Colonic mucosa (tissue), 4 donors: Measurements from ENCODE around the gene LRRFIP2. TPM values are rescaled to one million over a fixed set of nuclear protein-coding genes. Genes with fewer than 3 reads are reported as not detected.

ENCODE experiments used
- DNase-seq: peaks from one replicate; pipeline ENCODE4 v3.0.0-alpha.2; 2020
- H3K27ac ChIP-seq: fragments of 200-600 bp; one replicate; pipeline ENCODE4 v1.8.0; 2021
- H3K27me3 ChIP-seq: fragments of 200-600 bp; one replicate; pipeline ENCODE4 v1.8.0; 2021
- H3K36me3 ChIP-seq: fragments of 200-600 bp; one replicate; pipeline ENCODE4 v1.8.0; 2021
- H3K4me1 ChIP-seq: fragments of 200-600 bp; one replicate; pipeline ENCODE4 v1.8.0; 2021; ENCODE audit warnings: mild to moderate bottlenecking
- H3K4me3 ChIP-seq: fragments of 200-600 bp; one replicate; pipeline ENCODE4 v1.8.0; 2021
- H3K9ac ChIP-seq, 2 donors: one replicate each; pipeline ENCODE4 v1.7.0; 2013; ENCODE audit warnings: control low read depth in 2 of 2, low read depth in 2 of 2, low read length in 2 of 2
- H3K9me3 ChIP-seq: fragments of 200-600 bp; one replicate; pipeline ENCODE4 v1.8.0; 2021
- CTCF ChIP-seq: fragments of 200-600 bp; IDR thresholded peaks from one replicate; pipeline ENCODE4 v1.8.0; 2022; ENCODE audit warnings: antibody characterized with exemption, mild to moderate bottlenecking
- intact Hi-C: fragments of 100-400 bp; cut with DNase I; formaldehyde crosslinking; loops from one replicate; pipeline ENCODE4 v1.14.1; 2022
- total RNA-seq, 2 donors: library from RNA; stranded (reverse); fragmentation: NEBNext Ultra II Directional in 1 of 2; extraction: Animal tissue kit (Norgen Biotek cat#: 25700) in 1 of 2; gene quantifications; one replicate each; pipeline ENCODE4 v1.2.1, GENCODE V29; 2021
- donor health status: healthy.
- donor health status: DM: no; HTN: no; CAD: no.
- donor health status: DM: no; HTN: no; CAD: no.

The LRRFIP2 gene
- total RNA-seq, 2 donors from 2014 or later, result 87.0 to 120 TPM

GRCh38 chr3:37029516-37030163, 144.7 kb downstream of the LRRFIP2 start:
- no peak for DNase-seq
- Histone ChIP-seq H3K9me3 (no peaks in the 10 kb centered on the region), H3K4me3 (no peak overlapping the region), H3K36me3 (peaks cover 4% of the 10 kb centered on the region), H3K27me3 (no peaks in the 10 kb centered on the region), H3K27ac (no peak overlapping the region), H3K9ac (no peak overlapping the region), H3K4me1 (no peaks in the 10 kb centered on the region)
- TF ChIP-seq CTCF, result no peak
- intact Hi-C loops, result no loop called here

- Histone ChIP-seq H3K4me3 (no peak overlapping the region), H3K9me3 (no peaks in the 10 kb centered on the region), H3K9ac (no peak overlapping the region), H3K36me3 (peaks cover 4% of the 10 kb centered on the region), H3K27ac (no peak overlapping the region), H3K4me1 (no peaks in the 10 kb centered on the region), H3K27me3 (no peaks in the 10 kb centered on the region)
- intact Hi-C loops, result no loop called here
- no peak for TF ChIP-seq CTCF
- no peak for DNase-seq
These were observed 145.3 kb downstream of the LRRFIP2 start for GRCh38 chr3:37029111-37029510.

GRCh38 chr3:37028329-37028728, 146.1 kb downstream of the LRRFIP2 start:
- TF ChIP-seq CTCF, result no peak
- Histone ChIP-seq H3K4me1 (no peaks in the 10 kb centered on the region), H3K36me3 (peaks cover 4% of the 10 kb centered on the region), H3K9me3 (no peaks in the 10 kb centered on the region), H3K9ac (no peak overlapping the region), H3K27me3 (no peaks in the 10 kb centered on the region), H3K4me3 (no peak overlapping the region), H3K27ac (no peak overlapping the region)
- DNase-seq, result no peak
- intact Hi-C loops, result no loop called here

GRCh38 chr3:37026851-37027250, 147.5 kb downstream of the LRRFIP2 start:
- no peaks in the 10 kb centered on the region for H3K9me3 ChIP-seq
- H3K4me3 ChIP-seq, result no peak overlapping the region
- peaks cover 4% of the 10 kb centered on the region for H3K36me3 ChIP-seq
- H3K4me1 ChIP-seq, result no peaks in the 10 kb centered on the region
- intact Hi-C loops, result no loop called here
- H3K9ac ChIP-seq, result no peak overlapping the region
- no peak for DNase-seq
- no peak overlapping the region for H3K27ac ChIP-seq
- no peaks in the 10 kb centered on the region for H3K27me3 ChIP-seq
- TF ChIP-seq CTCF, result no peak

- no peak for DNase-seq
- Histone ChIP-seq H3K9me3 (no peaks in the 10 kb centered on the region), H3K27me3 (no peaks in the 10 kb centered on the region), H3K27ac (no peak overlapping the region), H3K9ac (no peak overlapping the region), H3K36me3 (peaks cover 4% of the 10 kb centered on the region), H3K4me1 (no peaks in the 10 kb centered on the region), H3K4me3 (no peak overlapping the region)
- no peak for TF ChIP-seq CTCF
- intact Hi-C loops, result no loop called here
These were observed 148.6 kb downstream of the LRRFIP2 start for GRCh38 chr3:37025561-37026335.
